GM18909 (cell line): Measurements from ENCODE around the gene NVL.
"Not testable (repeated sequence)": the region's sequence is repeated elsewhere in the genome, so short reads cannot be mapped to it uniquely, and the experiment has no call there.

ENCODE experiments used
- ATAC-seq: cut with Tn5 transposase; IDR thresholded peaks from one replicate; pipeline ENCODE4 v1.9.1; 2021; ENCODE audit warnings: mild to moderate bottlenecking; ENCODE audit not compliant: unreplicated experiment, poor library complexity

Gene NVL

DNA sequence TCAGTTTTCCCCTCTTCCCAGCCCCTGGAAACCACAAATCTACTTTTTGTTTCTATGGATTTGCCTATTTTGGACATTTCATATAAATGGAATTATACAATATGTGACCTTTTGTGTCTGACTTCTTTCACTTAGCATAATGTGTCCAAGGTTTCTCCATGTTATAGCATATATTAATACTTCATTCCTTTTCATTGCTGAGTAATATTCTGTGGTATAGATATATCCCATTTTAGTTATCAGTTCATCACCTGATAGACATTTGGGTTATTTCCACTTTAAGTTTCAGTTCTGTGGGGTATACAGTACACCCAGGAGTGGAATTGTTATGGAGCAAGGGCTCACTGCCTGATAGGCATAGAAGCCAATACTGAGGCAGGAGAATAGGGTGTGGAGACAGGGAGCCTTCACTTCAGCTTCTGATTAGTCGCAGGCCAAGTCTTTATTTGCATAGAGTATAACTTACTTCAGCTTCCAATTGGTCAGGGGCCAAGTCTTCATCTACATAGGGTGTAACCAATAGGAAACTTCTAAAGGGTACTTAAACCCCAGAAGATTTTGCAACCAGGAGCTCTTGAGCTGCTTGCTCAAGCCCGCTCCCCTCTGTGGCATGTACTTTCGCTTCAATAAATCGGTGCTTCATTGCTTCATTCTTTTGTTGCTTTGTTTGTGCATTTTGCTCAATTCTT, 8.3 kb upstream of the NVL start:
- no peak for ATAC-seq

DNA sequence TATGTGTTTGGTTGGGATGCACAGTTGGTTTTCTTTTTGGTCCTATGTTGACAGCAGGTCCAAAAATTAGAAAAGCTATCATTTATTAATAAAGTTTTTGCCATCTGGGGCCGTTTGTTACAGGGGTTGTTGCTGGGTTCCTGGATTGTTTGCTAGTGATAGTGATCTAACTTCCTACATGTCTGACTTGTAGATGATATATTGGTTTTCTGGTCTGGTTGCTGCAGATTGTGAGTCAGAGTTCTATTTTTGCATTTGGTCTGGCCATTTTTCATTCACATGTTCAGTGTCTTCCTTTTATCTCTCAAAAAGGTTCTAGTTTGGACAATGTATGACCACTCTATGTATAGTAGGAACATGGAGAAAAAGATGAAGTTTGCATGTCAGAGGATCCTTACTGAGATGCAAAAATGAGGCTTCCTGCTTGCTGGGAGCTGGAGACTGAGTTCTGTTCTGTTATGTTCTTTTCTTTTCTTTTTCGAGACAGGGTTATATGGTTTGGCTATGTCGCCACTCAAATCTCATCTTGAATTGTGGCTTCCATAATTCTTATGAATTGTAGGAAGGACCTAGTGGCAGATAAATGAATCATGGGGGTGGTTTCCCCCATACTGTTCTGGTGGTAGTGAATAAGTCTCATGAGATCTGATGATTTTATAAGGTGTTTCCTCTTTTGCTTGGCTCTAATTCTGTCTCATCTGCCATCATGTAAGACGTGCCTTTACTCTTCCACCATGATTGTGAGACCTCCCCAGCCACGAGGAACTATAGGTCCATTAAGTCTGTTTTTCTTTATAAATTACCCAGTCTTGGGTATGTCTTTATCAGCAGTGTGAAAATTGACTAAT, 4.2 kb upstream of the NVL start:
- no peak for ATAC-seq

- peak; percentile 55 for ATAC-seq
Observed at GRCh38 chr1:224333309-224333926, 3.4 kb upstream of the NVL start.

GRCh38 chr1:224331824-224332223, 1.9 kb upstream of the NVL start:
- ATAC-seq: no peak

DNA sequence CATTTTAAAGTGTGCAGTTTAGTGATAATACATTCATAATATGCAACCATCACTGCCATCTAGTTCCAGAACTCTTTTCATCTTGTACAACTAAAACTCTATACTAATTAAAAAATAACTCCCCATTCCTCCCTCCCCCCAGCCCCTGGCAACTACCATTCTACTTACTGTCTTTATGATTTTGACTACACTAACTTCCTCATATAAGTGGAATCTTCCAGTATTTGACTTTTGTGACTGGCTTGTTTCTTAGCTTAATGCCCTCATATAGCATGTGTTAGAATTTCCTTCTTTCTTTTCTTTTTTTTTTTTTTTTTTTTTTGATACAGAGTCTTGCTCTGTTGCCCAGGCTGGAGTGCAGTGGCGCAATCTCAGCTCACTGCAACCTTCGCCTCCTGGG, 1.4 kb upstream of the NVL start:
- no peak for ATAC-seq

- ATAC-seq: no peak
Observed at GRCh38 chr1:224329484-224329841, 509 bp downstream of the NVL start.

- ATAC-seq: no peak
Observed at GRCh38 chr1:224328644-224329043, 1.3 kb downstream of the NVL start.

DNA sequence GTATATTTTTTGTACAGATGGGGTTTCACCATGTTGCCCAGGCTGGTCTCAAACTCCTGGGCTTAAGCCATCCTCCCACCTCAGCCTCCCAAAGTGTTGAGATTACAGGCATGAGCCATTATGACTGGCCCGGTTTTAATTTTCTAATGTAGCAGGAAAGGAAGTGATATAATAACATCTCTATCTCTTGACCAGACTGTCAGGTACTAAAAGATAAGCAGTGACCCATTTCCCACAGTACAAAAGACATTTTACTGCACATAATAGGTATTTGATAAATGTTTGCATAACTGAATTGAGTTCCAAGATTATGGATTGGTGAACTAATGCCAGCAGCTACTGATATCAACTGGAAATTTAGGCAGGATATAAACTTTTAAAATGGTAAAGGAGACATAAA, 4.0 kb downstream of the NVL start:
- no peak for ATAC-seq

GRCh38 chr1:224321706-224322105, 8.3 kb downstream of the NVL start:
- ATAC-seq: no peak

DNA sequence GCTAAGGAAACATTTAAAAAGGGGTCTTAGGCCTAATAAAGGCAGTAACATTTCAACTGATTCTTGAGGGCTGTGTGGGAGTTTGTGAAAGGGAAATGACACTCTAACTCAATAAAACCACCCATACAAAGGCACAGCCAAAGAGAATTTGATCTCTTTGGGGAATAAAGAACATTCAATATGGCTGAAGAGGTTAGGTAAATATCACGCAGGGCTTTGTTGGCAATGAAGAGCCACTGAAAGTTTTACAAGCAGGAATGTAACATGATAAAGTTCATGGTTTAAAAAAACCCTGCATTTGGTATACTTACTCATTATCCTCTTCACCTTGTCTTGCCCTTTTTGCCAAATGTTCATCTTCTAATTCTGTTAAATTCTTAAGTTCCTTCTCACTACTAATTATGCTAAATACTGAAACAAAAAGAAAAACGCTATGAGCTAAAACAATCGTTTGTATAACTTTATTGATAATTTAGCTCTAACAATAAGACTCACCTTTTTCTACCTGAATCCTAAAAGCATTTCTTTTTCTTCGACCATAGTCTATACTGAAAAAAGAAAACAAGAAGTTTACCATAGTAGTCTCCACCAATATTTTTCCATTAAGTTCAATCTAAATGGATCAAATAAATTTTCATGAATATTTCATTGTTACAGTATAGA, 12.5 kb downstream of the NVL start:
- no peak for ATAC-seq

DNA sequence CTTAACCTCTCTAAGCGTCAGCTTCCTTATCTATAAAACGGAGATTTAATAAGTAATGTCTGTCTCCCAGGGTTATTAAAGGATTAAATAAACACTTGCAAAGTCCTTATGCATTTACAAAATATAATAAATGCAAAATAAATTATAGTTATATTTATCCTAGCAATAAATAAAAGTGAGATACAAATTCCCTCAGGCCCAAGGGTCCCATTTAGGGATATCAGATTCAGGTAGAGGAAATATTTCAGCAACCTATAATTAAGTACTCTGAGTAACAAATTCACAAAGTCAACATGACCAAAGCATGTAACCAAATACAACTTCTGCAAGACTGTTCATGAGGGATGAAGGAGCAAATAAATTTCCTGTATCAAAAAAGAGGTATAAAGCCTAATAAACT, 17.9 kb downstream of the NVL start:
- ATAC-seq: no peak

GRCh38 chr1:224311503-224311902, 18.5 kb downstream of the NVL start:
- ATAC-seq: not testable (repeated sequence)

DNA sequence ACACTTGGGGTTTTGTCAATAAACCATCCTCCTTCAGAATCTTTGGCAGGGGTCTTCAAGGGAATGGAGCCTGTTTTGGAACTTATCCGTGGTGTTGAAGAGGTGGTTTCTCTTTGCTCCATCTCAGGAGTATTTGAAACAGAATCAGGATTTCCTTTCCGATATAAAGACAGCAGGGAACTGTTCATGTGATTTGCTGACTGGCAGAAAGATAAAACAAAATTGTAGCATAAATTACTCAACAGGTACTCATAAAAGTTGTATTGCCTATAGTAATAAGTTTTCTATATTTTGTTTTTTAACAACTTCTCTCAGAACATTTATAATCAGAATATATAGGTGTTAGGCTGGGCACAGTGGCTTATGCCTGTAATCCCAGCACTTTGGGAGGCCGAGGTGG, 21.9 kb downstream of the NVL start:
- no peak for ATAC-seq

DNA sequence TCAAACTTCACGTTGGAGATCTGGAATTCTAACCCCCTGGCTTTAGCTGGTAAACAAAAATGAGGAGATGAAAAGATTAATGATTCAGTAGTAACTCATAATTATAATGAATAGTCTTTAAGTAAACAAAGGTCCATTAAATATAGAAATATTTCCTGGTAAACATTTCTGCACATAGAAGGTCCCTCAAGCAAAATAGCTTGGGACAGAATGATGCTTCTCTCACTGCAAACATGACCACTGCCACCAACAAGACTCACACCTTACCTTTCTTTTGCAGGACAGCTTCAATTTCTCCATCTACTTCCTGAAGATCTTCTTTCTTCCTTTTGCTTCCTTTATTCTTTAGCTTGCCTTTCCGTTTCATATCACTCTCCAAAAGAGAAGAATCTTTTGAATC, 25.2 kb downstream of the NVL start:
- no peak for ATAC-seq

DNA sequence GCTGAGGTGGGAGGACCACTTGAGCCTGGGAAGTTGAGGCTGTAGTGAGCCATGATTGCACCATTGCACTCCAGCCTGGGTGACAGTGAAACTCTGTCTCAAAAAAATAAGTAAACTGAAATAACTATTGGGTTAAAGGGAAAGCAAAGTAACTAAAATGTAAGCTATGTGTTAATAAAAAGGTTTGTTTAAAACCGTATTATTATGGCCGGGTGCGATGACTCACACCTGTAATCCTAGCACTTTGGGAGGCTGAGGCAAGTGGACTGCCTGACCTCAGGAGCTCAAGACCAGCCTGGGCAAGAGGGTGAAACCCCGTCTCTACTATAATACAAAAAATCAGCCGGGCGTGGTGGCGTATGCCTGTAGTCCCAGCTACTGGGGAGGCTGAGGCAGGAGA, 27.0 kb downstream of the NVL start:
- ATAC-seq: no peak

DNA sequence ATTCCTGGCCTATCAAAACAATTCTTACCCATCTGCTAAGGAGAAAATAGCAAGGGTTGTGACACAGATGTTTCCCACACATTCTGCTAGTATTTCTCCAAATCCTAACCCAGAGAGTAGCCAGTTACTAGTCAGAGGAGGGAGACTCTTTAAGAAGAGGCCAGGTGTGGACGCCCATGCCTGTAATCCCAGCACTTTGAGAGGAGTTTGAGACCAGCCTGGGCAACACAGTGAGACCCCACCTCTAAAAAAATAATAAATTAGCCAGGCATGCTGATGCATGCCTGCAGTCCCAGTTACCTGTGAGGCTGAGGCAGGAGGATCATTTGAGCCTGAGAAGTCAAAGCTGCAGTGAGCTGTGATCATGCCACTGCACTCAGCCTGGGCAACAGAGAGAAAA, 28.6 kb downstream of the NVL start:
- ATAC-seq: no peak

DNA sequence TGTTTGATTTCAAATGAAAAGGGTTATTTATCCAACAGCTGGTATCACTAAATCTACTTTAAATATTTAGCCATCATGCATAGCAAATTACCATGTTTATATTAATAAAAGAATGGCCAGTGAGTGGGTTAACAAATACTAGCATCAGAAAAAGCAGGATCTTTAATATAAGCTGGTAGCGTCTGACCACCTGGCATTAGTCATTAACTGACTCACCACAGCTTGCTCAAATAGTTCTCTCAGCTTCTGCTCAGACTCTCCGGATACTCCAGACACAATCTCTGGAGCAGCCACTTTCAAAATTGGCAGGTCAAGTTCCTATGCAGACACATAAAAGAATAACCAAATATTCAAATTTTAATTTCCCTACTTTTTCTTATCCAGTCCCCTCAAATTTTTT, 29.6 kb downstream of the NVL start:
- ATAC-seq: no peak

GRCh38 chr1:224298346-224299330, 31.3 kb downstream of the NVL start:
- ATAC-seq: no peak

DNA sequence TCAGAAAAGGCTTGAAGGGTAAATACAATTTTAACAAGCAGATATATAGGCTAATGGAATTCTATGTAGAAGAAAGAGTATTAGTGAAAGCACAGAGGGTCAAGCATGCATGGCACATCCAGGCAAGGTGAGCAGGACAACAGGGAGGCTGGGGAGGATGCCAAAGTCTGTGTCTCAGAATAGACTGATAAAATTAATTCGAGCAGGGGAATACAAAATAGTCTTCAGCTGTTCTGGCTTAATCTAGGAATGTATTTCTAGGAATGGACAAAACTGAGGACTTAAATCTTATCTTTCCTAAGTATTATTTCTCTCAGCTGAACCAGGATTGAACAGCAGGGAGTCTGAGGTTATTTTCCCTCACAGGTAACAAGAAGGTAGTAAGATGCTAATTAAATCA, 35.2 kb downstream of the NVL start:
- no peak for ATAC-seq

DNA sequence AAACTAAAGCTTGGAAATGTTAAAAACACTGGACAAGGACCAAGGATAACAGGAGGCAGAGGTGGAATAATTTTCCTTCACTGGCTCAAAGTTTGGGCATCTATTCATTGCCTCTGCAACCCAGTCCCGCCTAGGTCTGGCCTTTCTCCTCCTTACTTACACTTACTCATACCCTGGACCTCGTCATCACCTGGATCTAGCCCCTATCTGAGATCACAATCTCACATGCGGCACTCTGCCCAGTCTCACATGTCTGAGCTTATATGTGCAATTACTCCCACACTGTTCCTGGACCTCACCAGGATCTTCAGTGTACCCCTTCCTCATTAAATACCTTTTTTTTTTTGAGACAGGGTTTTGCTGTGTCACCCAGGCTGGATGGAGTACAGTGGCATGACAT, 37.6 kb downstream of the NVL start:
- ATAC-seq: no peak
